Chondrocyte (in vitro differentiated cells): Measurements from ENCODE around the gene MAPK4. TPM values are rescaled to one million over a fixed set of nuclear protein-coding genes. Genes with fewer than 3 reads are reported as not detected.

Experiments used
- DNase-seq: peaks from one replicate; pipeline ENCODE4 v3.0.0; 2021; ENCODE audit warnings: mixed read lengths, low spot score
- H3K27ac Mint-ChIP-seq: one replicate; pipeline ENCODE4 v1.8.0; 2021; ENCODE audit warnings: mild to moderate bottlenecking, moderate library complexity, mixed read lengths; ENCODE audit not compliant: unreplicated experiment
- H3K27me3 Mint-ChIP-seq: 2 replicates; pipeline ENCODE4 v1.8.0; 2021; ENCODE audit warnings: low read depth, mixed read lengths
- H3K36me3 Mint-ChIP-seq: 2 replicates; pipeline ENCODE4 v1.8.0; 2021; ENCODE audit warnings: low read depth, mixed read lengths
- H3K4me1 Mint-ChIP-seq: 2 replicates; pipeline ENCODE4 v1.8.0; 2021; ENCODE audit warnings: low read depth, mild to moderate bottlenecking, mixed read lengths
- H3K4me3 Mint-ChIP-seq: one replicate; pipeline ENCODE4 v1.8.0; 2021; ENCODE audit warnings: mild to moderate bottlenecking, moderate library complexity, mixed read lengths; ENCODE audit not compliant: unreplicated experiment
- H3K9me3 Mint-ChIP-seq: 2 replicates; pipeline ENCODE4 v1.8.0; 2021; ENCODE audit warnings: low read depth, mixed read lengths
- total RNA-seq: library from RNA; stranded (reverse); gene quantifications from 3 replicates; pipeline ENCODE4 v1.2.1, GENCODE V29; 2021
- TF ChIP-seq, protein P1 (sequence below): fragments of 200-600 bp; sonication (generic); IDR thresholded peaks from 2 replicates; pipeline ENCODE4 v1.5.0; 2021; ENCODE audit warnings: antibody characterized with exemption, mild to moderate bottlenecking, moderate library complexity

MAPK4 gene
- total RNA-seq, 1 donor from 2014 or later: 0.30 TPM

DNA sequence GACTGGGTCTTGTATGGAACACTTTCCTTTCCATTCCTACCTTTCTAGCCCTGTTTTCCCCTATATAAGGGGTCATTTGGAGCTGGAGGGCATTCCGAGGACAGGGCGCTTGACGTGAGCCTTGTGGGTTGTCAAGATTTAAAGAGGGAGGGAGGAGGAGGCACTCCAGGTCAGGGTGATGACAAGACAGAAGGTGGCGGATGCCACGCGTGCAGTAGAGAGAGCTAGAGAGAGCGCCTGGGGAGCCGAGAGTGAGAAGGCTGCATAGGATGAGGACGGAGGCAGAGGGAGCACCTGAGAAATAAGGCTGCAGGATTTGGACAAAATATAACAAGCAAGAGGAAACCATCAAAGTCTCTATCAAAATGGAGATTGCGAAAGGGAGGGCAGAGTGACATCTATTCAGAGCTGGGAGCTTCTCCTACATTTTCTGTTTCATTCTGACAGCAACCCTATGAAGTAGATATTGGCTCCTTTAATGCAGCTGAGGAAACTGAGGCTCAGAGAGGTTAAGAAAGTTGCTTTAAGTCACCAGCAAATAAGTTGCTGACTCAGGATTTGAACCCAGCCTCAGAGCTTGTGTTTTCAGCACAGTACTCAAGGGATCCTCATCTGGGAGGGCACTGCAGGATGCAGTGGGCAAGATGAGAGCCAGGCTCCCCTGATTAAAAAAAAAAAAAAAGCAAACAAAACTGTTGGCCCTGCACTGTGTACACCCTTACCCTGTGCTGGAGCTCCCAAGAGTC lies 135.7 kb downstream of the MAPK4 start:
- TF ChIP-seq, protein P1, sequence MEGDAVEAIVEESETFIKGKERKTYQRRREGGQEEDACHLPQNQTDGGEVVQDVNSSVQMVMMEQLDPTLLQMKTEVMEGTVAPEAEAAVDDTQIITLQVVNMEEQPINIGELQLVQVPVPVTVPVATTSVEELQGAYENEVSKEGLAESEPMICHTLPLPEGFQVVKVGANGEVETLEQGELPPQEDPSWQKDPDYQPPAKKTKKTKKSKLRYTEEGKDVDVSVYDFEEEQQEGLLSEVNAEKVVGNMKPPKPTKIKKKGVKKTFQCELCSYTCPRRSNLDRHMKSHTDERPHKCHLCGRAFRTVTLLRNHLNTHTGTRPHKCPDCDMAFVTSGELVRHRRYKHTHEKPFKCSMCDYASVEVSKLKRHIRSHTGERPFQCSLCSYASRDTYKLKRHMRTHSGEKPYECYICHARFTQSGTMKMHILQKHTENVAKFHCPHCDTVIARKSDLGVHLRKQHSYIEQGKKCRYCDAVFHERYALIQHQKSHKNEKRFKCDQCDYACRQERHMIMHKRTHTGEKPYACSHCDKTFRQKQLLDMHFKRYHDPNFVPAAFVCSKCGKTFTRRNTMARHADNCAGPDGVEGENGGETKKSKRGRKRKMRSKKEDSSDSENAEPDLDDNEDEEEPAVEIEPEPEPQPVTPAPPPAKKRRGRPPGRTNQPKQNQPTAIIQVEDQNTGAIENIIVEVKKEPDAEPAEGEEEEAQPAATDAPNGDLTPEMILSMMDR: no peak
- no peaks in the 10 kb centered on the region for H3K4me1 Mint-ChIP-seq
- no peaks in the 10 kb centered on the region for H3K9me3 Mint-ChIP-seq
- no peak overlapping the region for H3K4me3 Mint-ChIP-seq
- no peaks in the 10 kb centered on the region for H3K36me3 Mint-ChIP-seq
- H3K27ac Mint-ChIP-seq: no peak overlapping the region
- no peak for DNase-seq
- peaks cover 8% of the 10 kb centered on the region for H3K27me3 Mint-ChIP-seq

DNA sequence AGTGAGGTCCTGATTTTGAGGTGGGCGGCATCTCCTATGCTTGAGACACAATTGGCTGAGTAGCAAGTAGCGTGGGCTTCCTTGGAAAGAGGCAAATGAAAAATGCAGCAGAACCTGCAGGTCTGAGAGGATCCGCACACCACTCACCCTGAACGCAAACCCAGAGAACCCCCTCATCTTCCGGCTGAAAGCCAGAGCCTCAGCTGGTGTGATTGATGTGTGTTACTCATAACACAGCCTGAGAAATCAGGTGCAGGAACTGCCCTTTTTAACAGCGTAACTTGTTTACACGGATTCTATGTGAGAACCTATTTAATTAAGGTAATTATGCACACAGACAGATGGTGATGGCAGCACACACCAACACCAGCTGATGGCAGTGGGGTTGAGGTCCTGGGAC lies 136.5 kb downstream of the MAPK4 start:
- H3K27ac Mint-ChIP-seq: no peak overlapping the region
- TF ChIP-seq, protein P1: no peak
- H3K36me3 Mint-ChIP-seq: no peaks in the 10 kb centered on the region
- H3K4me1 Mint-ChIP-seq: no peaks in the 10 kb centered on the region
- H3K27me3 Mint-ChIP-seq: peaks cover 6% of the 10 kb centered on the region
- H3K9me3 Mint-ChIP-seq: no peaks in the 10 kb centered on the region
- no peak overlapping the region for H3K4me3 Mint-ChIP-seq
- no peak for DNase-seq

DNA sequence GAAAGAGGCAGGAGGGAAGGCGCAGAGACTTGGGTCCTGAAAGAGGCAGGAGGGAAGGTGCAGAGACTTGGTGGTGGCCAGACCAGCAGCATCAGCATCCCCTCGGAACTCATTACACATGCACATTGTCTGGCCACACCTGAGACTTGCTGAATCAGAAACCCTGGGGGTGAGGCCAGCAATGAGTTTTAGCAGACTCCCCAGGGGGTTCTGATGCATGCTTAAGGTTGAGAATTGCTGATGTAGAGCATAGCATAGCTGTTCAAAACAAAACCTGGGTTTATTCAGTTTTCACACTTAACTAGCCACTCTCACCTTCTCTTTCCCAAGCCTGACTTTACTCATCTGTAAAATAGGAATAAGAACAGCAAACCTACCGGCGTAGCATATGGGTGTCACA lies 137.0 kb downstream of the MAPK4 start:
- TF ChIP-seq, protein P1: no peak
- Mint-ChIP-seq H3K9me3 (no peaks in the 10 kb centered on the region), H3K4me3 (no peak overlapping the region), H3K4me1 (no peaks in the 10 kb centered on the region), H3K36me3 (no peaks in the 10 kb centered on the region), H3K27ac (no peak overlapping the region), H3K27me3 (peaks cover 6% of the 10 kb centered on the region)
- no peak for DNase-seq

DNA sequence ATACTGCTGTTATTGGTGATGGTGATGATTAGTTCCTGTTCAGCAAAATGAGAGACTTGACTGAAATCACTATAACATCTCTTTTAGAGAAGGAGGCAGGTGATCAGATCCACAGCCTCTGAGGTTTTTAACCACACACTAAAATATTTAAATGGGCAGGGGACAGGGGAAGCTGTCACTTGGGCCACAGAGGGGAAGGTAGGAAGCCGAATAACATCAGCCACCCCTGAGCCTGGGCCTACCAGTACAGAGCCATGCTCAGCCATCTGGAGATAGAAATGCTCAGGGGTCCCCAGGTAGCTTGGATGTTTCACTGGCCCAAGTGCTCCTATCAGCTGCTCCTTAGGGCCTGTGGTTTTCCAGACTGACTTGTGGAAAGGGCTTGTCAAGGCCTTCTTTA lies 137.6 kb downstream of the MAPK4 start:
- Mint-ChIP-seq H3K9me3 (no peaks in the 10 kb centered on the region), H3K4me3 (no peak overlapping the region), H3K4me1 (no peaks in the 10 kb centered on the region), H3K27me3 (peaks cover 6% of the 10 kb centered on the region), H3K36me3 (no peaks in the 10 kb centered on the region), H3K27ac (no peak overlapping the region)
- no peak for DNase-seq
- TF ChIP-seq, protein P1: no peak

DNA sequence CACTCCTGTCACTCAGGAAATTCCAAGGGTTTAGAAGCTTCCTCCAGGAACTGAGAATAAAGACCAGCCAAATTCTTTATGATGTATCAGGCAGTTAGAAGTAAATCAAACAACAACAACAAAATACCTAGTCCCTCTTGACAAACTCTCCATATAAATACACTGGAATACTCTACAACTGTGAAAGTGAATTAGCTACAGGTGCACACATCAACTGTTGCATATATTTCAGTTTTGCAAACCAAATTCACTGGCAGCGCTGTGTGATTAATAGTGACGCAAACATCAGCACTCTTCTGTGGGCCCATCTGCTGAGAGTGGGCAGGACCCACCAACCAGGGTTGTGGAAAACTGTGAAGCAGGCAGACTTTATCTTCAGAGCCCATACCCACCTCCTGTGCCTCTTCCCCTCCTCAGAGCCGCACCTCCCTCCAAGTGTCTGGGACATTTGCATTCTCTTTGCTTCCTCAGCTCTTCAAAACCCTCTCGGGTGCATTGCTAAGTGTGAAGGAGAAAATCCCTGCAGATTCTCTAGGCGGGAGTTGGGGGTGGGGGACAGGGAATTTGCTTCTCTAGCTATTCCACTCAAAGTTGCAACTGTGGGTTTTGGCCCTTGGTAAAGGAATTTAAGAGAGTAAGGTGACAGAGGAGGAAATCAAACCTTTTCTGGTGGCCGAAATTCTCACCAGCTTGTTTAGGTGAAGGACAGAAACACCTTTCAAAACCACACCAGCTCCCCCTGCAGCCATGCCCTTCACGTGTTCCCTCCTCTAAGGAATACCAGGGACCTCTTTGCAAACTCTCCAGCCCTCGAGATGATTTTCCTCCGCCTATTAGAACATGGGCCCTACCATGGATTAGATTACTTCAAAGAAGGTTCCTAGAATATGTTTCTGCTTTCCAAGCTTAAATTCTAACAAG lies 140.6 kb downstream of the MAPK4 start:
- H3K9me3 Mint-ChIP-seq: no peaks in the 10 kb centered on the region
- TF ChIP-seq, protein P1: no peak
- H3K27ac Mint-ChIP-seq: no peak overlapping the region
- peaks cover 12% of the 10 kb centered on the region for H3K27me3 Mint-ChIP-seq
- no peak overlapping the region for H3K4me3 Mint-ChIP-seq
- no peaks in the 10 kb centered on the region for H3K4me1 Mint-ChIP-seq
- no peaks in the 10 kb centered on the region for H3K36me3 Mint-ChIP-seq
- DNase-seq: no peak
